ENCODE measurements around the gene OTC. TPM values are rescaled to one million over a fixed set of nuclear protein-coding genes. Genes with fewer than 3 reads are reported as not detected.

Gene OTC
- total RNA-seq, 1 experiment from 2014 or later, result not detected

DNA sequence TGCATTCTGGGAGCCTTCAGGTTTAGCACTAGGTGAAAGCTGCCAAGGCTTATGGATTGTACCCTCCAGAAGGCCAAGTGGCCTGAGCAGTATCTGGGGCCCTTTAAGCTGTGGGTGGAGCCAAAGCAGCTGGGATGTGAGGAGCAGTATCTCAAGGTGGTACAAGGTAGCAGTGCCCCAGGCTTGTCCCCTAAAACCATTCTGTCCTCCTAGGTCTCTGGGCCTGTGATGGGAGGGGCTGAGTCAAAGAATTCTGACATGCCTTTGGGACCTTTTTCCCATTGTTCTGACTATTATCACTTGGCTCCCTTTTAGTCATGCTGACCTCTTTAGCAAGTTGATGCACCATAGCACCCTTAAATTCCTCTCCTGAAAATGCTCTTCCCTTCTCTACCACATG lies 109.9 kb downstream of the OTC start (continued):
- TF ChIP-seq CEBPB (IDR thresholded peaks at IDR 0.05; ENCODE audit: low read depth) (no peak), EZH2phosphoT487 (IDR thresholded peaks at IDR 0.05; ENCODE audit: borderline replicate concordance) (no peak), EGR1 (IDR thresholded peaks at IDR 0.05; ENCODE audit: low read depth) (no peak), ATF3 (IDR thresholded peaks at IDR 0.05) (no peak), POLR2AphosphoS5 (IDR thresholded peaks at IDR 0.05; ENCODE audit: low read depth, low read length) (no peak), CBX3 (IDR thresholded peaks at IDR 0.05; ENCODE audit: low read depth) (no peak), REST (IDR thresholded peaks at IDR 0.05; ENCODE audit: low read depth) (no peak)

GRCh38 chrX:38465686-38466085 lies 113.3 kb downstream of the OTC start:
- no peak overlapping the region for H3K4me3 ChIP-seq (replicated peaks in 1 of 2; ENCODE audit: low read depth in 1 of 2, low read length in 2 of 2)
- no peak overlapping the region for H3K27ac ChIP-seq (ENCODE audit: low read depth, low read length)
- no peak for TF ChIP-seq CEBPB (IDR thresholded peaks at IDR 0.05; ENCODE audit: low read depth)
- TF ChIP-seq, protein P1, sequence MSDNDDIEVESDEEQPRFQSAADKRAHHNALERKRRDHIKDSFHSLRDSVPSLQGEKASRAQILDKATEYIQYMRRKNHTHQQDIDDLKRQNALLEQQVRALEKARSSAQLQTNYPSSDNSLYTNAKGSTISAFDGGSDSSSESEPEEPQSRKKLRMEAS (IDR thresholded peaks at IDR 0.05), result no peak
- no peak for TF ChIP-seq POLR2A (IDR thresholded peaks at IDR 0.05; ENCODE audit: borderline replicate concordance, extremely low read depth, insufficient read depth, insufficient read length)
- TF ChIP-seq REST (IDR thresholded peaks at IDR 0.05; ENCODE audit: low read depth), result no peak
- TF ChIP-seq, protein P2, sequence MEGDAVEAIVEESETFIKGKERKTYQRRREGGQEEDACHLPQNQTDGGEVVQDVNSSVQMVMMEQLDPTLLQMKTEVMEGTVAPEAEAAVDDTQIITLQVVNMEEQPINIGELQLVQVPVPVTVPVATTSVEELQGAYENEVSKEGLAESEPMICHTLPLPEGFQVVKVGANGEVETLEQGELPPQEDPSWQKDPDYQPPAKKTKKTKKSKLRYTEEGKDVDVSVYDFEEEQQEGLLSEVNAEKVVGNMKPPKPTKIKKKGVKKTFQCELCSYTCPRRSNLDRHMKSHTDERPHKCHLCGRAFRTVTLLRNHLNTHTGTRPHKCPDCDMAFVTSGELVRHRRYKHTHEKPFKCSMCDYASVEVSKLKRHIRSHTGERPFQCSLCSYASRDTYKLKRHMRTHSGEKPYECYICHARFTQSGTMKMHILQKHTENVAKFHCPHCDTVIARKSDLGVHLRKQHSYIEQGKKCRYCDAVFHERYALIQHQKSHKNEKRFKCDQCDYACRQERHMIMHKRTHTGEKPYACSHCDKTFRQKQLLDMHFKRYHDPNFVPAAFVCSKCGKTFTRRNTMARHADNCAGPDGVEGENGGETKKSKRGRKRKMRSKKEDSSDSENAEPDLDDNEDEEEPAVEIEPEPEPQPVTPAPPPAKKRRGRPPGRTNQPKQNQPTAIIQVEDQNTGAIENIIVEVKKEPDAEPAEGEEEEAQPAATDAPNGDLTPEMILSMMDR (IDR thresholded peaks at IDR 0.05 in 2 of 3, conservative IDR thresholded peaks at IDR 0.05 in 1 of 3; ENCODE audit: borderline replicate concordance in 1 of 3, insufficient read depth in 1 of 3, low read depth in 2 of 3, low read length in 2 of 3), result no peak
- no peaks in the 10 kb centered on the region for H3K9me2 ChIP-seq (ENCODE audit: insufficient read depth)
- no peaks in the 10 kb centered on the region for H3K4me1 ChIP-seq (ENCODE audit: control insufficient read depth in 1 of 2, insufficient read depth in 2 of 2, low read length in 2 of 2)
- H3K27me3 ChIP-seq (ENCODE audit: insufficient read depth, low read length), result no peaks in the 10 kb centered on the region
- ChIA-PET POLR2A (no interaction called here), CTCF (no interaction called here), RAD21 (ENCODE audit: low non-redundant PET in 1 of 2, low total read pairs in 2 of 2, uncharacterized antibody in 2 of 2, unreplicated experiment in 2 of 2) (no interaction called here)
- no peaks in the 10 kb centered on the region for H3K9me3 ChIP-seq (ENCODE audit: control insufficient read depth in 1 of 2, insufficient read depth in 1 of 2, low read depth in 1 of 2, low read length in 2 of 2)
- no peak for ATAC-seq
- H3K4me2 ChIP-seq (ENCODE audit: low read length), result no peak overlapping the region
- no peak for DNase-seq (ENCODE audit: low read depth, low spot score)
- intact Hi-C loops (cut with micrococcal nuclease), result no loop called here
- H4K20me1 ChIP-seq (ENCODE audit: insufficient read depth), result no peaks in the 10 kb centered on the region
- H3K9ac ChIP-seq (ENCODE audit: low read length), result no peak overlapping the region
- no peaks in the 10 kb centered on the region for H3K36me3 ChIP-seq (ENCODE audit: control insufficient read depth in 1 of 2, insufficient read depth in 2 of 2, low read length in 2 of 2)
- no TSS peak for BruUV-seq (replicated peaks)
- no peak overlapping the region for H2AFZ ChIP-seq (ENCODE audit: low read depth, low read length, poor library complexity, severe bottlenecking)
- H3K79me2 ChIP-seq (ENCODE audit: insufficient read depth, low read length), result no peaks in the 10 kb centered on the region

All from HCT116 (cell line).